Measurements from ENCODE around the gene ZNF223. TPM values are rescaled to one million over a fixed set of nuclear protein-coding genes. Genes with fewer than 3 reads are reported as not detected.

Gene ZNF223
- polyA plus RNA-seq, 1 of the 3 experiments (the other 2 are of a cell fraction): 2.7 TPM

- H3F3A ChIP-seq (replicated peaks; ENCODE audit: insufficient read depth): no peaks in the 10 kb centered on the region
- H4K20me1 ChIP-seq (ENCODE audit: insufficient read depth): no peaks in the 10 kb centered on the region
- POLR2A ChIA-PET: no interaction called here
- no peaks in the 10 kb centered on the region for H3K9me3 ChIP-seq
- H3K79me2 ChIP-seq (ENCODE audit: insufficient read depth): peaks cover 32% of the 10 kb centered on the region
- CTCF ChIA-PET: interaction anchor here (0.8 to 1.2 kb wide), 4 partner anchors 49 to 258 kb away, joined by 3 to 4 read pairs (median 3); partner anchors contain the start of genes ZNF223 and ZNF225
- peak within 1 kb of the TSS; percentile 64 for H3K9ac ChIP-seq
- peaks cover 8 to 17% of the 10 kb centered on the region in 2 experiments for H3K36me3 ChIP-seq (replicated peaks in 1 of 2; ENCODE audit: control insufficient read depth in 1 of 2, insufficient read depth in 2 of 2, low read length in 1 of 2)
- H2AFZ ChIP-seq (ENCODE audit: low read depth): peak within 1 kb of the TSS; percentile 93
- whole genome bisulfite sequencing (ENCODE audit: low lambda C conversion rate): under 1% methylated on average over 42 of the region's 48 CpGs
- DNase-seq: peak; percentile 81
- H3K27me3 ChIP-seq (ENCODE audit: insufficient read depth): no peaks in the 10 kb centered on the region
- peak within 1 kb of the TSS; percentile 44 to 77; a peak in 3 of 4 replicates for H3K27ac ChIP-seq (ENCODE audit: low read depth in 2 of 2, low read length in 1 of 2)
- H3K4me2 ChIP-seq: peak within 1 kb of the TSS; percentile 77
- H3K4me3 ChIP-seq (ENCODE audit: low read depth in 2 of 2, low read length in 1 of 2): peak within 1 kb of the TSS; percentile 81 to 97
- H3K9me2 ChIP-seq: no peaks in the 10 kb centered on the region
- H3K4me1 ChIP-seq (ENCODE audit: control insufficient read depth in 1 of 2, insufficient read depth in 2 of 2, low read depth in 1 of 2, low read length in 1 of 2): peaks cover 0 to 11% of the 10 kb centered on the region in 2 experiments; a peak in 2 of 4 replicates
- TF ChIP-seq EZH2phosphoT487 (IDR thresholded peaks at IDR 0.05; ENCODE audit: borderline replicate concordance, low read depth): no peak
- no peak for TF ChIP-seq IRF3 (IDR thresholded peaks at IDR 0.05; ENCODE audit: low read depth, low read length)
- peak; percentile 94 for TF ChIP-seq YY1 (IDR thresholded peaks at IDR 0.05; ENCODE audit: low read depth)
- TF ChIP-seq ELF1 (IDR thresholded peaks at IDR 0.05): peak; percentile 92
- TF ChIP-seq TEAD4 (IDR thresholded peaks at IDR 0.05; ENCODE audit: borderline replicate concordance, insufficient read depth): no peak
- TF ChIP-seq PBX3 (IDR thresholded peaks at IDR 0.05): no peak
- 0 out of 2 replicates have a peak, but pooled peaks have one; percentile 18 for TF ChIP-seq RFX5 (IDR thresholded peaks at IDR 0.05; ENCODE audit: low read length)
- no peak for TF ChIP-seq TAF1 (IDR thresholded peaks at IDR 0.05; ENCODE audit: borderline replicate concordance, low read depth, low read length)
- TF ChIP-seq FOXJ3 (CRISPR knock-in tag; IDR thresholded peaks at IDR 0.05): no peak
- no peak for TF ChIP-seq FOSL2 (IDR thresholded peaks at IDR 0.05; ENCODE audit: borderline replicate concordance, low read depth)
- TF ChIP-seq SIN3A (IDR thresholded peaks at IDR 0.05; ENCODE audit: borderline replicate concordance, low read depth, low read length): peak; percentile 43; the same call in 1 of the 2 replicates
- no peak for TF ChIP-seq RAD21 (IDR thresholded peaks at IDR 0.05; ENCODE audit: low read length)
- no peak for TF ChIP-seq GATA2 (CRISPR knock-in tag; IDR thresholded peaks at IDR 0.05)
- TF ChIP-seq USF2 (IDR thresholded peaks at IDR 0.05; ENCODE audit: borderline replicate concordance, low read depth, low read length): no peak
- peak; percentile 81 for TF ChIP-seq NFIC (IDR thresholded peaks at IDR 0.05; ENCODE audit: borderline replicate concordance)
- TF ChIP-seq POLR2AphosphoS5 (IDR thresholded peaks at IDR 0.05; ENCODE audit: low read depth, low read length): peak; percentile 83
- no peak for TF ChIP-seq NRF1 (IDR thresholded peaks at IDR 0.05; ENCODE audit: low read depth, low read length)
- TF ChIP-seq MXI1 (IDR thresholded peaks at IDR 0.05; ENCODE audit: low read depth, low read length): peak; percentile 81
- no peak for TF ChIP-seq EP300 (IDR thresholded peaks at IDR 0.05; ENCODE audit: borderline replicate concordance in 1 of 2, low read depth in 1 of 2, low read length in 1 of 2)
- TF ChIP-seq TCF12 (IDR thresholded peaks at IDR 0.05): no peak
- peak; percentile 87 for TF ChIP-seq GABPA (IDR thresholded peaks at IDR 0.05; ENCODE audit: low read depth)
- TF ChIP-seq REST (IDR thresholded peaks at IDR 0.05; ENCODE audit: low read depth, low read length): no peak
- no peak for TF ChIP-seq SMC3 (IDR thresholded peaks at IDR 0.05; ENCODE audit: low read depth, low read length)
- no peak for TF ChIP-seq FOXM1 (IDR thresholded peaks at IDR 0.05; ENCODE audit: low read depth)
These were observed 49.0 kb upstream of the ZNF223 start, which contains the start of gene ZNF230 for GRCh38 chr19:44002566-44003460. Gene ZNF230, plus strand, starts transcription at chr19:44002957. Its CDS starts 4,122 bp downstream, at chr19:44007079.

All from SK-N-SH (cell line).